ENCODE measurements around the gene CUEDC1. TPM values are rescaled to one million over a fixed set of nuclear protein-coding genes. Genes with fewer than 3 reads are reported as not detected.

CUEDC1 gene
- total and polyA plus RNA-seq, 2 of the 4 experiments (the other 2 are of a cell fraction) = 4.1 to 21.2 TPM

DNA sequence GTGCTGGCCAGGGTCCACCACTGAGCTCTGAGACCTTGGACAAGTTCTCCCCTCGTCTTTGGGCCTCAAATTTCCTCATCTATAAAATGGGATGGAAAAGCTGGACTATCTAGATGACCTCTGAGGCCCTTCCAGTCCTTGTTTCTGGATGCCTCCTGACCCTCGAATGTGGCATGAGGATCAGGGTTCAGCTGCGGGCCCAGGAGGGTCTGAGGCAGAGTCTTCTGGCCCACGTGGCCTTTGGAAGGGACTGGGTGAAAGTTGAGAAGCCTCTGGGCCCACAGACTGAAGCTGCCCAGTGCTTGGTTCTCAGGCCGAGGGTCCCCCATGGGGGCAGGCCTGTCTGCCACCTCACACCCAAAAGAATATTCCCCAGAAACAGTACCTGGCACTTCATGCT is 88.5 kb downstream of the CUEDC1 start:
- Histone ChIP-seq H3K36me3 (ENCODE audit: control insufficient read depth, insufficient read depth, low read length) (peaks cover 18% of the 10 kb centered on the region), H3K4me1 (ENCODE audit: control insufficient read depth, insufficient read depth, low read length) (peaks cover 37% of the 10 kb centered on the region), H3K18ac (ENCODE audit: low read depth, low read length) (no peak overlapping the region), H2AK5ac (ENCODE audit: low read depth, low read length) (peak overlapping the region; percentile 95), H2BK5ac (ENCODE audit: low read depth, low read length, poor library complexity, severe bottlenecking) (peak overlapping the region; percentile 96), H3K56ac (ENCODE audit: extremely low read depth, insufficient read depth, low read length) (no peak overlapping the region), H3K14ac (replicated peaks; ENCODE audit: low read depth, low read length) (peak overlapping the region; percentile 94; the same call in 1 of the 2 replicates), H2AFZ (replicated peaks; ENCODE audit: low read length, poor library complexity) (no peak overlapping the region), H3K4me3 (ENCODE audit: insufficient read depth, low read depth, low read length) (no peak overlapping the region), H3K4ac (ENCODE audit: low read depth, low read length) (peak overlapping the region; percentile 99), H2AK9ac (replicated peaks; ENCODE audit: low read depth, low read length, poor library complexity) (peak overlapping the region; percentile 97), H2BK20ac (ENCODE audit: low read depth, low read length) (peak overlapping the region; percentile 90; the same call in 1 of the 2 replicates), H4K20me1 (ENCODE audit: insufficient read depth, low read length) (no peaks in the 10 kb centered on the region), H4K91ac (ENCODE audit: insufficient read depth, low read depth, low read length) (0 out of 2 replicates have a peak overlapping the region, but pooled peaks have one; percentile 12), H3K79me1 (ENCODE audit: low read depth in 1 of 2, low read length in 2 of 2) (peaks cover 8 to 33% of the 10 kb centered on the region in 2 experiments; a peak in 3 of 4 replicates), H2BK15ac (ENCODE audit: low read depth, low read length) (0 out of 3 replicates have a peak overlapping the region, but pooled peaks have one; percentile 90), H3K4me2 (ENCODE audit: low read depth, low read length) (no peak overlapping the region), H4K5ac (ENCODE audit: low read depth, low read length) (no peak overlapping the region), H3K27ac (ENCODE audit: insufficient read depth, low read length) (no peak overlapping the region; the same call in 1 of the 2 replicates), H2BK120ac (ENCODE audit: low read depth, low read length) (peak overlapping the region; percentile 98; the same call in 1 of the 2 replicates), H3K23ac (ENCODE audit: low read depth, low read length) (no peak overlapping the region), H3K27me3 (ENCODE audit: control insufficient read depth, insufficient read depth, low read length) (no peaks in the 10 kb centered on the region), H3K9me3 (ENCODE audit: control insufficient read depth, insufficient read depth, low read length) (no peaks in the 10 kb centered on the region), H3K9ac (ENCODE audit: low read depth, low read length) (no peak overlapping the region), H3K9me1 (ENCODE audit: insufficient read depth, low read length) (peaks cover 19% of the 10 kb centered on the region), H4K8ac (ENCODE audit: low read depth in 2 of 2, low read length in 2 of 2) (peak overlapping the region in 1 of 2 experiments; percentile 87; a peak in 2 of 4 replicates)
- DNase-seq (no peak), ATAC-seq (ENCODE audit: low read depth) (no peak)
- POLR2A ChIA-PET (ENCODE audit: unreplicated experiment) = no interaction called here
- BruUV-seq (replicated peaks) = no TSS peak
- CTCF ChIA-PET = no interaction called here
- in situ Hi-C loops (cut with MboI; ENCODE audit: low sequenced_read_pairs) = loop anchor here (25.0 kb wide), 1 partner anchor 471 kb away; the partner anchor contains the start of gene TSPOAP1
- TF ChIP-seq MXI1 (IDR thresholded peaks at IDR 0.05; ENCODE audit: borderline replicate concordance, low read depth, low read length) (no peak), POLR2A (IDR thresholded peaks at IDR 0.05; ENCODE audit: low read depth, low read length) (no peak), FOS (IDR thresholded peaks at IDR 0.05; ENCODE audit: low read depth, low read length) (no peak), SMC3 (IDR thresholded peaks at IDR 0.05; ENCODE audit: low read depth, low read length) (no peak), MAFK (IDR thresholded peaks at IDR 0.05; ENCODE audit: low read depth, low read length) (no peak), MAZ (IDR thresholded peaks at IDR 0.05; ENCODE audit: borderline replicate concordance, low read depth, low read length) (no peak)
- TF ChIP-seq, protein P1, sequence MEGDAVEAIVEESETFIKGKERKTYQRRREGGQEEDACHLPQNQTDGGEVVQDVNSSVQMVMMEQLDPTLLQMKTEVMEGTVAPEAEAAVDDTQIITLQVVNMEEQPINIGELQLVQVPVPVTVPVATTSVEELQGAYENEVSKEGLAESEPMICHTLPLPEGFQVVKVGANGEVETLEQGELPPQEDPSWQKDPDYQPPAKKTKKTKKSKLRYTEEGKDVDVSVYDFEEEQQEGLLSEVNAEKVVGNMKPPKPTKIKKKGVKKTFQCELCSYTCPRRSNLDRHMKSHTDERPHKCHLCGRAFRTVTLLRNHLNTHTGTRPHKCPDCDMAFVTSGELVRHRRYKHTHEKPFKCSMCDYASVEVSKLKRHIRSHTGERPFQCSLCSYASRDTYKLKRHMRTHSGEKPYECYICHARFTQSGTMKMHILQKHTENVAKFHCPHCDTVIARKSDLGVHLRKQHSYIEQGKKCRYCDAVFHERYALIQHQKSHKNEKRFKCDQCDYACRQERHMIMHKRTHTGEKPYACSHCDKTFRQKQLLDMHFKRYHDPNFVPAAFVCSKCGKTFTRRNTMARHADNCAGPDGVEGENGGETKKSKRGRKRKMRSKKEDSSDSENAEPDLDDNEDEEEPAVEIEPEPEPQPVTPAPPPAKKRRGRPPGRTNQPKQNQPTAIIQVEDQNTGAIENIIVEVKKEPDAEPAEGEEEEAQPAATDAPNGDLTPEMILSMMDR (conservative IDR thresholded peaks at IDR 0.05; ENCODE audit: low read depth, low read length) = no peak
- TF ChIP-seq, protein P2, sequence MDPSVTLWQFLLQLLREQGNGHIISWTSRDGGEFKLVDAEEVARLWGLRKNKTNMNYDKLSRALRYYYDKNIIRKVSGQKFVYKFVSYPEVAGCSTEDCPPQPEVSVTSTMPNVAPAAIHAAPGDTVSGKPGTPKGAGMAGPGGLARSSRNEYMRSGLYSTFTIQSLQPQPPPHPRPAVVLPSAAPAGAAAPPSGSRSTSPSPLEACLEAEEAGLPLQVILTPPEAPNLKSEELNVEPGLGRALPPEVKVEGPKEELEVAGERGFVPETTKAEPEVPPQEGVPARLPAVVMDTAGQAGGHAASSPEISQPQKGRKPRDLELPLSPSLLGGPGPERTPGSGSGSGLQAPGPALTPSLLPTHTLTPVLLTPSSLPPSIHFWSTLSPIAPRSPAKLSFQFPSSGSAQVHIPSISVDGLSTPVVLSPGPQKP (IDR thresholded peaks at IDR 0.05; ENCODE audit: borderline replicate concordance, low read depth, low read length) = no peak
- intact Hi-C loops (cut with micrococcal nuclease) = no loop called here
- 100% methylated on average over 3 of the region's 5 CpGs; no CpG with 5 or more reads in 1 of the 2 experiments for WGBS, 2 experiments (ENCODE audit: extremely low coverage in 2 of 2, insufficient read length in 1 of 2)
- dilution Hi-C loops (cut with HindIII; ENCODE audit: low sequenced_read_pairs, unreplicated experiment) = loop anchor here (25.0 kb wide), 1 partner anchor 121 kb away; the partner anchor contains the start of gene VEZF1

All from IMR-90 (cell line).